H1 (cell line): ENCODE data around the gene ADK. TPM values are rescaled to one million over a fixed set of nuclear protein-coding genes. Genes with fewer than 3 reads are reported as not detected.

Experiments used
- CTCF ChIA-PET: fragments of 300-600 bp; sonication (Branson Sonifier 250); formaldehyde crosslinking; loops from one replicate; lab custom pipeline; 2021; ENCODE audit not compliant: partially characterized antibody; lab: Charles Lee
- POLR2A ChIA-PET: fragments of 300-600 bp; sonication (Branson Sonifier 250); formaldehyde crosslinking; loops from one replicate; lab custom pipeline; 2021; ENCODE audit warnings: inconsistent platforms; ENCODE audit not compliant: partially characterized antibody; lab: Charles Lee
- DNase-seq, 2 experiments: peaks; one replicate each; pipeline versions ENCODE4 v3.0.0 to v3.0.0-alpha.2; 2010 to 2022; ENCODE audit warnings: low spot score in 2 of 2, low read depth in 1 of 2, mixed read lengths in 1 of 2
- FAIRE-seq: peaks from 2 replicates; lab custom pipeline; 2011; peaks lifted over from hg19 to GRCh38; lab: Jason Lieb, UNC
- H2AFZ ChIP-seq: 2 replicates; pipeline ENCODE4 v1.8.1; 2012; ENCODE audit warnings: low read length, inconsistent platforms
- H2AK5ac ChIP-seq: 2 replicates; pipeline ENCODE4 v1.6.1; 2013; ENCODE audit warnings: low read depth, low read length
- H2BK120ac ChIP-seq: replicated peaks from 2 replicates; pipeline ENCODE3; 2013; ENCODE audit warnings: low read depth, low read length, inconsistent platforms
- H2BK12ac ChIP-seq: 2 replicates; pipeline ENCODE4 v1.6.1; 2013; ENCODE audit warnings: low read depth, low read length
- H2BK15ac ChIP-seq: 2 replicates; pipeline ENCODE4 v1.6.1; 2013; ENCODE audit warnings: low read length
- H2BK20ac ChIP-seq: 2 replicates; pipeline ENCODE4 v1.6.1; 2013; ENCODE audit warnings: low read length
- H2BK5ac ChIP-seq: 2 replicates; pipeline ENCODE4 v1.6.1; 2013; ENCODE audit warnings: low read depth, low read length
- H3K14ac ChIP-seq: 2 replicates; pipeline ENCODE4 v1.6.1; 2013; ENCODE audit warnings: inconsistent platforms; ENCODE audit not compliant: insufficient read length
- H3K18ac ChIP-seq: 2 replicates; pipeline ENCODE4 v1.6.1; 2013; ENCODE audit warnings: low read length; ENCODE audit errors: extremely low read depth
- H3K23ac ChIP-seq: 2 replicates; pipeline ENCODE4 v1.6.1; 2013; ENCODE audit warnings: inconsistent platforms; ENCODE audit not compliant: insufficient read length
- H3K23me2 ChIP-seq: 2 replicates; pipeline ENCODE4 v1.6.1; 2013; ENCODE audit warnings: low read depth, low read length
- H3K27ac ChIP-seq: 2 replicates; pipeline ENCODE4 v1.6.1; 2011; ENCODE audit warnings: low read depth, low read length, inconsistent platforms
- H3K27me3 ChIP-seq, 4 experiments: replicated peaks in 1 of 4; 1 replicate in 1 of 4; 2 replicates in 3 of 4; pipeline versions ENCODE4 v1.6.1 to v1.8.1; 2011 to 2013; ENCODE audit warnings: low read length in 3 of 4, mild to moderate bottlenecking in 3 of 4, inconsistent platforms in 2 of 4, mixed read lengths in 2 of 4, moderate library complexity in 1 of 4; ENCODE audit not compliant: control insufficient read depth in 3 of 4, insufficient read depth in 3 of 4; ENCODE audit errors: extremely low read depth in 1 of 4
- H3K36me3 ChIP-seq, 4 experiments: 2 replicates each; pipeline versions ENCODE4 v1.6.1 to v1.8.1; 2011 to 2013; ENCODE audit warnings: mild to moderate bottlenecking in 4 of 4, low read length in 3 of 4, moderate library complexity in 2 of 4, control low read depth in 1 of 4, inconsistent platforms in 1 of 4; ENCODE audit not compliant: insufficient read depth in 4 of 4, control insufficient read depth in 2 of 4
- H3K4ac ChIP-seq: replicated peaks from 2 replicates; pipeline ENCODE3; 2013; ENCODE audit warnings: low read length, low read depth, mixed read lengths, inconsistent platforms; ENCODE audit not compliant: insufficient read length
- H3K4me1 ChIP-seq, 4 experiments: replicated peaks in 1 of 4; 1 replicate in 1 of 4; 2 replicates in 3 of 4; pipeline versions ENCODE4 v1.6.1 to v1.8.1; 2011 to 2013; ENCODE audit warnings: low read length in 3 of 4, inconsistent platforms in 2 of 4, mixed read lengths in 1 of 4; ENCODE audit not compliant: insufficient read depth in 4 of 4, control insufficient read depth in 3 of 4
- H3K4me2 ChIP-seq, 2 experiments: 2 replicates each; pipeline versions ENCODE4 v1.6.1 to v1.8.1; 2011 to 2013; ENCODE audit warnings: low read depth in 2 of 2, low read length in 2 of 2, control low read depth in 1 of 2, inconsistent platforms in 1 of 2, mild to moderate bottlenecking in 1 of 2; ENCODE audit not compliant: insufficient read depth in 1 of 2
- H3K4me3 ChIP-seq, 4 experiments: fragments of 200-600, 300-600 bp in 1 of 4; sonication (generic), shearing (Covaris generic), sonication (Bioruptor Twin) in 1 of 4; 2 replicates each; pipeline versions ENCODE4 v1.5.1 to v1.8.1; 2011 to 2016; ENCODE audit warnings: low read length in 4 of 4, low read depth in 3 of 4, control low read depth in 2 of 4, inconsistent platforms in 2 of 4, mild to moderate bottlenecking in 2 of 4, mixed read lengths in 1 of 4, moderate library complexity in 1 of 4; ENCODE audit not compliant: insufficient read depth in 2 of 4; ENCODE audit errors: extremely low read depth in 1 of 4
- H3K56ac ChIP-seq: replicated peaks from 2 replicates; pipeline ENCODE3; 2013; ENCODE audit warnings: low read depth, mild to moderate bottlenecking, mixed read lengths, low read length, inconsistent platforms; ENCODE audit not compliant: insufficient read length
- H3K79me1 ChIP-seq: 2 replicates; pipeline ENCODE4 v1.6.1; 2013; ENCODE audit warnings: low read depth, low read length, control low read depth
- H3K79me2 ChIP-seq, 2 experiments: 2 replicates each; pipeline versions ENCODE4 v1.6.1 to v1.8.1; 2012 to 2013; ENCODE audit warnings: low read length in 2 of 2, mild to moderate bottlenecking in 2 of 2, inconsistent platforms in 1 of 2; ENCODE audit not compliant: insufficient read depth in 2 of 2, control insufficient read depth in 1 of 2
- H3K9ac ChIP-seq, 4 experiments: replicated peaks in 1 of 4; 1 replicate in 1 of 4; 2 replicates in 3 of 4; pipeline versions ENCODE4 v1.6.1 to v1.8.1; 2011 to 2013; ENCODE audit warnings: low read depth in 3 of 4, low read length in 3 of 4, control low read depth in 2 of 4, mild to moderate bottlenecking in 2 of 4, moderate library complexity in 2 of 4, inconsistent platforms in 1 of 4; ENCODE audit errors: extremely low read depth in 1 of 4
- H3K9me3 ChIP-seq, 2 experiments: 2 replicates each; pipeline versions ENCODE4 v1.6.1 to v1.8.1; 2012 to 2013; ENCODE audit warnings: mild to moderate bottlenecking in 2 of 2, moderate library complexity in 2 of 2, control low read depth in 1 of 2, inconsistent platforms in 1 of 2, low read depth in 1 of 2, low read length in 1 of 2, mixed read lengths in 1 of 2; ENCODE audit not compliant: insufficient read depth in 2 of 2
- H4K20me1 ChIP-seq, 2 experiments: replicated peaks in 1 of 2; 2 replicates each; pipeline versions ENCODE3 to v1.8.1; 2011 to 2013; ENCODE audit warnings: inconsistent platforms in 2 of 2, low read length in 2 of 2, mild to moderate bottlenecking in 1 of 2; ENCODE audit not compliant: insufficient read depth in 2 of 2, control insufficient read depth in 1 of 2
- H4K5ac ChIP-seq: 2 replicates; pipeline ENCODE4 v1.6.1; 2013; ENCODE audit warnings: low read length, low read depth, mixed read lengths, inconsistent platforms; ENCODE audit not compliant: insufficient read length
- H4K8ac ChIP-seq: 2 replicates; pipeline ENCODE4 v1.8.0; 2013; ENCODE audit warnings: mild to moderate bottlenecking, moderate library complexity, low read length, inconsistent platforms; ENCODE audit not compliant: insufficient read depth; ENCODE audit errors: extremely low read depth
- H4K91ac ChIP-seq: replicated peaks from 2 replicates; pipeline ENCODE3; 2013; ENCODE audit warnings: low read length, mixed read lengths, inconsistent platforms; ENCODE audit not compliant: insufficient read length
- CREB1 ChIP-seq: IDR thresholded peaks from 2 replicates; pipeline ENCODE4 v1.6.1; 2012; ENCODE audit warnings: inconsistent platforms
- CTCF ChIP-seq, 3 experiments: IDR thresholded peaks; 1 replicate in 2 of 3; 2 replicates in 1 of 3; pipeline versions ENCODE4 v1.5.1 to v1.6.1; 2011; ENCODE audit warnings: low read length in 3 of 3, mild to moderate bottlenecking in 3 of 3, inconsistent platforms in 2 of 3, low read depth in 1 of 3, moderate library complexity in 1 of 3; ENCODE audit not compliant: insufficient read depth in 1 of 3; ENCODE audit errors: control extremely low read depth in 1 of 3
- EP300 ChIP-seq, 2 experiments: IDR thresholded peaks; 1 replicate in 1 of 2; 2 replicates in 1 of 2; pipeline ENCODE4 v1.6.1; 2011 to 2012; ENCODE audit warnings: low read depth in 2 of 2, low read length in 2 of 2, mild to moderate bottlenecking in 2 of 2, borderline replicate concordance in 1 of 2, inconsistent platforms in 1 of 2, moderate library complexity in 1 of 2
- EZH2 ChIP-seq: fragments of 200-600 bp; sonication (generic); IDR thresholded peaks from 2 replicates; pipeline ENCODE4 v1.7.1; 2012; ENCODE audit warnings: low read depth, mild to moderate bottlenecking, moderate library complexity, low read length, inconsistent platforms; ENCODE audit not compliant: severe bottlenecking
- FOSL1 ChIP-seq: IDR thresholded peaks from 2 replicates; pipeline ENCODE4 v1.6.1; 2011; ENCODE audit warnings: mild to moderate bottlenecking, low read depth, low read length, moderate library complexity; ENCODE audit not compliant: insufficient read depth
- HDAC2 ChIP-seq, 2 experiments: fragments of 300-600 bp in 1 of 2; sonication (generic) in 1 of 2; IDR thresholded peaks; 2 replicates each; pipeline ENCODE4 v1.6.1; 2011 to 2012; ENCODE audit warnings: low read depth in 2 of 2, low read length in 2 of 2, mild to moderate bottlenecking in 2 of 2, moderate library complexity in 2 of 2, borderline replicate concordance in 1 of 2, inconsistent platforms in 1 of 2
- POLR2A ChIP-seq, 2 experiments: IDR thresholded peaks; 1 replicate in 1 of 2; 2 replicates in 1 of 2; pipeline ENCODE4 v1.6.1; 2011; ENCODE audit warnings: low read depth in 2 of 2, low read length in 2 of 2, mild to moderate bottlenecking in 2 of 2; ENCODE audit errors: control extremely low read depth in 1 of 2
- RBBP5 ChIP-seq: IDR thresholded peaks from 2 replicates; pipeline ENCODE4 v1.7.1; 2012; ENCODE audit warnings: low read depth, mild to moderate bottlenecking, inconsistent platforms, low read length, moderate library complexity, borderline replicate concordance
- SAP30 ChIP-seq: fragments of 300-600 bp; sonication (generic); IDR thresholded peaks from 2 replicates; pipeline ENCODE4 v1.7.1; 2012; ENCODE audit warnings: low read length, moderate library complexity, mild to moderate bottlenecking, inconsistent platforms; ENCODE audit not compliant: insufficient read depth, insufficient replicate concordance
- SIN3A ChIP-seq, 2 experiments: IDR thresholded peaks in 1 of 2; conservative IDR thresholded peaks in 1 of 2; 2 replicates each; pipeline ENCODE4 v1.6.1; 2011 to 2012; ENCODE audit warnings: low read length in 2 of 2, improper control_type of control experiment in 1 of 2, low read depth in 1 of 2, mild to moderate bottlenecking in 1 of 2
- SRF ChIP-seq: IDR thresholded peaks from 2 replicates; pipeline ENCODE4 v1.6.1; 2011; ENCODE audit warnings: mild to moderate bottlenecking, low read depth, low read length, moderate library complexity
- WGBS, 2 experiments: shearing (Covaris generic) in 1 of 2; methylation state at CpG; one replicate each; pipeline versions ENCODE4 v1.1.6 to v1.1.7; 2013 to 2015; ENCODE audit warnings: low lambda C conversion rate in 2 of 2, mixed read lengths in 2 of 2, inconsistent platforms in 1 of 2, low coverage in 1 of 2, missing lambda C conversion rate in 1 of 2; ENCODE audit not compliant: insufficient replicate concordance in 2 of 2, insufficient coverage in 1 of 2, insufficient read length in 1 of 2; ENCODE audit errors: extremely low coverage in 1 of 2, missing lambda C conversion rate in 1 of 2; 5-methylcytosine and 5-hydroxymethylcytosine counted together
- polyA plus RNA-seq, 7 experiments: library from polyadenylated mRNA; depleted of rRNA in 3 of 7; stranded (reverse) in 5 of 7; unstranded in 2 of 7; fragments of >200 nt in 5 of 7; fragments of 200-250 nt in 2 of 7; gene quantifications; 1 replicate in 5 of 7; 2 replicates in 1 of 7; 4 replicates in 1 of 7; pipeline versions ENCODE4 v1.2.1 to v1.2.3, GENCODE V29; 2011 to 2013; ENCODE audit warnings: missing spikeins in 2 of 7, mixed read lengths in 2 of 7
- total RNA-seq: library from RNA; stranded (reverse); fragmentation: NEBNext Ultra II Directional; extraction: Animal tissue kit (Norgen Biotek cat#: 25700); gene quantifications from 2 replicates; pipeline ENCODE4 v1.2.1, GENCODE V29; 2021

The ADK gene
- total and polyA plus RNA-seq, 2 of the 8 experiments (the other 6 are each of a cell fraction or from before 2014, with no cell fraction given) = 12.3 to 42.4 TPM

GRCh38 chr10:74628136-74628535 lies 477.1 kb downstream of the ADK start:
- no peak overlapping the region for H2BK20ac ChIP-seq
- no peak overlapping the region for H2BK12ac ChIP-seq
- H3K23me2 ChIP-seq = no peaks in the 10 kb centered on the region
- no peak overlapping the region for H2AFZ ChIP-seq
- H3K79me2 ChIP-seq = no peaks in the 10 kb centered on the region
- no peak for FAIRE-seq
- H3K9ac ChIP-seq = no peak overlapping the region
- H3K4me1 ChIP-seq = no peaks in the 10 kb centered on the region
- ChIA-PET CTCF (no interaction called here), POLR2A (interaction anchor here (0.7 kb wide), 1 partner anchor 11 kb away, joined by 3 read pairs; no protein-coding TSS in a partner anchor)
- no peak overlapping the region for H3K4ac ChIP-seq
- H3K36me3 ChIP-seq = no peaks in the 10 kb centered on the region
- 87% methylated on average over 2 of the region's 2 CpGs; no CpG with 5 or more reads in 1 of the 2 experiments for WGBS, 2 experiments
- H3K4me2 ChIP-seq = no peak overlapping the region
- no peak overlapping the region for H4K5ac ChIP-seq
- no peak overlapping the region for H2BK5ac ChIP-seq
- H3K4me3 ChIP-seq = no peak overlapping the region
- H3K27me3 ChIP-seq = no peaks in the 10 kb centered on the region
- H4K91ac ChIP-seq = no peak overlapping the region
- no peak overlapping the region for H2AK5ac ChIP-seq
- no peak for DNase-seq
- no peaks in the 10 kb centered on the region for H4K20me1 ChIP-seq
- no peak overlapping the region for H2BK120ac ChIP-seq
- H4K8ac ChIP-seq = no peak overlapping the region
- H3K9me3 ChIP-seq = no peaks in the 10 kb centered on the region
- no peaks in the 10 kb centered on the region for H3K79me1 ChIP-seq
- H3K27ac ChIP-seq = no peak overlapping the region
- no peak overlapping the region for H3K18ac ChIP-seq
- H3K23ac ChIP-seq = no peak overlapping the region
- H3K56ac ChIP-seq = no peak overlapping the region
- H2BK15ac ChIP-seq = no peak overlapping the region
- no peak overlapping the region for H3K14ac ChIP-seq
- no peak for TF ChIP-seq SRF
- TF ChIP-seq RBBP5 = no peak
- no peak for TF ChIP-seq CREB1
- TF ChIP-seq SAP30 = no peak
- TF ChIP-seq HDAC2 (IDR thresholded peaks at IDR 0.05; ENCODE audit: borderline replicate concordance in 1 of 2, low read depth in 2 of 2, low read length in 2 of 2) = no peak
- no peak for TF ChIP-seq CTCF (IDR thresholded peaks at IDR 0.05; ENCODE audit: control extremely low read depth in 1 of 3, insufficient read depth in 1 of 3, low read depth in 1 of 3, low read length in 3 of 3)
- TF ChIP-seq EZH2 = no peak
- no peak for TF ChIP-seq EP300 (IDR thresholded peaks at IDR 0.05; ENCODE audit: borderline replicate concordance in 1 of 2, low read depth in 2 of 2, low read length in 2 of 2)
- no peak for TF ChIP-seq POLR2A (IDR thresholded peaks at IDR 0.05; ENCODE audit: control extremely low read depth in 1 of 2, low read depth in 2 of 2, low read length in 2 of 2)
- TF ChIP-seq SIN3A (conservative IDR thresholded peaks at IDR 0.05 in 1 of 2, IDR thresholded peaks at IDR 0.05 in 1 of 2; ENCODE audit: low read depth in 1 of 2, low read length in 2 of 2) = no peak
- TF ChIP-seq FOSL1 = no peak
